Head of caudate nucleus (tissue), 42 donors: ENCODE measurements around the gene MRPL2.
A peak's percentile ranks its signal among the peaks of the same experiment; 100 is the strongest.
"Not testable (repeated sequence)": the region's sequence is repeated elsewhere in the genome, so short reads cannot be mapped to it uniquely, and the experiment has no call there.

ENCODE experiments used
- DNase-seq, 42 donors: peaks; one replicate each; pipeline versions ENCODE4 v3.0.0 to v3.0.0-alpha.2; 2020 to 2021; ENCODE audit warnings: mixed read lengths in 7 of 42
- intact Hi-C: fragments of 100-400 bp; cut with DNase I; formaldehyde crosslinking; loops from one replicate; pipeline ENCODE4 v1.15.0; 2022

The MRPL2 gene

GRCh38 chr6:43086022-43086658 lies 26.9 kb upstream of the MRPL2 start:
- no peak for DNase-seq
- intact Hi-C loops: no loop called here

- intact Hi-C loops: no loop called here
- DNase-seq: peak in 1 of 42 donors; percentile 5
These were observed 23.8 kb upstream of the MRPL2 start for GRCh38 chr6:43082806-43083655.

- intact Hi-C loops, DNase-seq: not testable (repeated sequence)
These were observed 22.7 kb upstream of the MRPL2 start for GRCh38 chr6:43081922-43082321.

DNA sequence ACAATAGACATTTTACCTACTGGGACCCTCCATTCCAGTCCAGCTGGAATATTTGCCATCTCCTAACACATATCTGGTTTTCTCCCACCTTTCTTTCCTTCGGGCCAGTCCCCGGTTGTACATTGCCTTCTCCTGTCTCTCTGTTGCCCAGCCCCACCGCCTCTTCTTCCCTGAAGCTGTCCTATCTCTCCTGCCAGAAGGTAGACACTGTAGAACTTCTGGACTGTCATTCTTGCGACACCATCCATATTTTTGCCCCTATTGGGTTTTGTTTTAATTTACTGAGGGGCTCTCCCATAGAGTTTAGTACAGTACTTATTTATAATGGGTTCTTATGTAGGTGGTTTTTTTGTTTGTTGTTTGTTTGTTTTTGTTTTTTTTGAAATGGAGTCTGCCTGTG lies 21.8 kb upstream of the MRPL2 start:
- intact Hi-C loops: no loop called here
- no peak for DNase-seq

- no peak for DNase-seq
- intact Hi-C loops: no loop called here
These were observed 19.5 kb upstream of the MRPL2 start for GRCh38 chr6:43078691-43079090.

DNA sequence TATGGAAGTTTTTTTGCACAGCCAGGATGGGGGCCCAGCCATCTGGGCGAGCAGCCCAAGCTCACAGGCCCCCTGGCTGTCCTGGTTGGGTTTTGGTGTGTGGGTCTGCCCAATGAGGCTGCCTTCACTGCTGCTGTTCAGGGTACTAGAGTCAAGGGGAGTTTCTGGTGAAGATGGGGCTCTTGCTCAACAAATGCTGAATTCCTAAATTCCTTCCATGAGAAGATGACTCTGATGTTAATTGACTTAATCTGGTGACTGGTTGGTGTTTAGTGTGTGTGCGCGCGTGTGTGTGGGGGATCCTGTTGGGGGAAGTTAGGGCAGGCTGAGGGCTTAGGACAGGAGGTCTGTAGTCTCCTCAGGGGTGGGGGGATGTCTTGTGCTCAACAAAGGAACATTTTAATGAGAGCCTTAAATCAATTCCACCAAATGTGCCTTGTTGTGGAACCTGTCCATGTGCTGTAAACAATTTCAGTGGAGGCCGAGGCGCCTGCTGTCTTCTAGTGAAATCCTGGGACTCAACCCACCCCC lies 18.8 kb upstream of the MRPL2 start:
- intact Hi-C loops: no loop called here

GRCh38 chr6:43077333-43077809 lies 18.1 kb upstream of the MRPL2 start:
- intact Hi-C loops: no loop called here
- DNase-seq: no peak

More for the DNA sequence above, 18.8 kb upstream of the MRPL2 start:
- DNase-seq: no peak

DNA sequence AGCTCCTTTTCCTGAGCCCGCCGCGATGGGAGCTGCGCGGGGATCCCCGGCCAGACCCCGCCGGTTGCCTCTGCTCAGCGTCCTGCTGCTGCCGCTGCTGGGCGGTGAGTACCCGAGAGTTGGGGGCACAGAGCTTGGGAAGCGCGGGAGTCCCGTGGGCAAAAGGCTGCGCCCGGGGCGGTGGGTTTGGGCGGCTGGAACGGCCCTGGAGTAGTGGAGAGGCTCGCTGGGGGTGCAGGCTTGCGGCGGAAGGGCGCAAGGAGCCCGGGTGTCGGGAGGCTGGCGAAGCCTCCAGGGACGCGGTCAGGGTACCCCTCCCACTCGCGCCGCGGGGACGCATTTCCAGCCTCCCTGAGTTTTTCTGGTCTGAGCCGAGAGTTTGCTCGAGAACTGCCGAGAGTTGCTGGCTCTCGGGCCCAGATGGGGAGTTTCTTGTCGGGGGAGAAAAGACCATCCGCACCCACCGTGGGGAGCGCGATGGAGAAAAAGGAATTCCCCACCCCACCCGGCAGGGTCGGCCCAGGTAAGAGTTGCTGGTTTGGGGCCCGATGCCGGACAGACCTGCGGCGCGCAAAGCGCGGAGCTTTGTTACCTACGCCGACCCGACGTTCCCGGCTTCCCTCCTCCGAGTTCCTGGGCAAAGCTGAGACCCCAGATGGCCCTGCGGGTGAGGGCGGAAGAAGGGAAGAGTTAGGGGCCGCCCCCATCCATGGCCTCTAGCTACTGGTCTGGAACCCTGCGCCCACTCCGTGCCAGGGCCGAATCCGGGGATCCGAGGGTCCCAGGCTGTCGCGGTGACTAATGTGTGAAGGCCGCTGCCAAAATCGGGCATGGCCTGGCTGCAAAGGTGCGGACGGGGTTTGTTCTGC lies 17.5 kb upstream of the MRPL2 start:
- DNase-seq: peak in 3 of 42 donors; percentile 18 to 34 (median 19)
- intact Hi-C loops: no loop called here

- DNase-seq: peak in 39 of 42 donors; percentile 19 to 75 (median 51)
- intact Hi-C loops: no loop called here
These were observed 16.6 kb upstream of the MRPL2 start, which contains the start of gene PTK7 for GRCh38 chr6:43075670-43076463. Gene PTK7 (plus strand): TSS chr6:43076314. CDS start chr6:43076489, 175 bp downstream.

DNA sequence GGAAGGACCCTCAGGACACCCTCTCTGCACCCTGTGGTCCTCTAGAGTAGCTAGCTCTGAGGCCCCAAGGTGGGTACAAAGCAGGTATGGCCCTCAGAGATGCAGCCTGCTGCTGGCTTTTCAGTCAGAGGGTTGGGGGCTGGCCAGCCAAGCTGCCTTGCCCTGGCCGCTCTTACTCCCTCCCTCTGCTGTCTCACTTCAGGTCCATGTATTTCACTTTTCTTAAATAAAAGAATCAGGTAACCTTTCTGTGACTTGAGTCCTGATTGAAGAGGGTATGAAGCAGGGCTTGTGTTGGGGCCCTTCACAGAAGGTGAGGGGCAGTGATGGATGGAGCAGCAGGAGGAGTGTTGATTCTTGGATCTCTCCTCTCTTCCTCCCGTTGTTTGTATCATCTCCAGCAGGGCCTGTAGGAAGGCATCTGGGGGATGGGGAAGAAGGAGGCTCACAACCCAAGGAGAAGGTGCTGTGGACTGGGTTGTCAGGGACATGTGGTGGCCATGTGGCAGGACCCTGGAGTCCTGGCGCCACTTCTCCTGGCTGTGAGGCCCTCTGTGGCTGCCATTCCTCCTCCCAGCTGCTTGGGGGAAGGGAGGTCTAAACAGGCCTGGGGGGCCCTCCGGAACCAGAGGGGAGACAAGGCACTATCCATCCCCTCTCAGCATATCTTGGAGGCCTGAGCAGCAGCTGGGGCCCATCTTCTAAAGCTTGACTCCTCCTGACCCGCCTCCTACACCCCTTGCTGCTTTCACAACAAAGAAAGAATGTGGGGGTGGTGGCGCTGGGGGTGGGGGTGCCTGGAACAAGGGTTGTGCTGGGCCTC lies 15.8 kb upstream of the MRPL2 start:
- intact Hi-C loops: no loop called here
- no peak for DNase-seq

GRCh38 chr6:43070028-43070632 lies 10.9 kb upstream of the MRPL2 start:
- intact Hi-C loops: no loop called here
- DNase-seq: peak in 1 of 42 donors; percentile 8

- intact Hi-C loops: no loop called here
- DNase-seq: no peak
These were observed 3.6 kb upstream of the MRPL2 start for GRCh38 chr6:43062818-43063217.

DNA sequence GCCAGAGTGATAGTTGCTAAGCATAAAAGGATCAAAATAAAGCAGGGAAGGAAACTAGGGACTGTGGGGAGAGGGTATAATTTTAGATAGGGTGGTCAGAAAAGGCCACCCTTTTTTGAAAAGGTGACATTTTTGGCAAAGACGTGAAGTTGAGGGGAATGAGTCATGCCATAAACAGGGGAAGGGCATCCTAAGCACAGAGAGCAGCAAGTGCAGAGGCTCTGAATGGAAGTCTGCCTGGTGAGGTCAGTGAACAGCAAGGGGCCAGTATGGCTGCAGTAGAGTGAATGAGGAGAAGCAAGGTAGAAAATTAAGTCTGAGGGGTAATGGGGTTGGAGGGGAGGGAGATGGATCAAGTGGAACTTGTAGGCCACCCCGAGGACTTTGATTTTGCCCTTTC lies 2.6 kb upstream of the MRPL2 start:
- intact Hi-C loops: no loop called here
- DNase-seq: no peak

GRCh38 chr6:43060755-43061633 lies 1.8 kb upstream of the MRPL2 start:
- no peak for DNase-seq
- intact Hi-C loops: no loop called here

- DNase-seq: no peak
- intact Hi-C loops: no loop called here
These were observed 960 bp upstream of the MRPL2 start for GRCh38 chr6:43060034-43060754.
